K562 treated with DMSO at 1 percent for 24 hours (cell line): ENCODE measurements around the gene PPP4R3B. TPM values are rescaled to one million over a fixed set of nuclear protein-coding genes. Genes with fewer than 3 reads are reported as not detected.

Source experiments
- total RNA-seq: library from RNA; unstranded; fragments of 300-600 nt; gene quantifications from 2 replicates; pipeline ENCODE4 v1.2.3, GENCODE V29; 2022; ENCODE audit warnings: low read depth; ENCODE audit not compliant: insufficient read depth

Gene PPP4R3B
- total RNA-seq = 22.3 and 27.5 TPM in 2 replicates

GRCh38 chr2:55617175-55618024 is at the start of gene PPP4R3B:
Gene PPP4R3B, minus strand, starts transcription at chr2:55617622. Its CDS starts 337 bp downstream, at chr2:55617285.

Other genes starting within 250 kb of the PPP4R3B start
- 17.1 and 28.0 TPM in 2 replicates for gene CCDC88A, start 197.8 kb downstream of the PPP4R3B start, total RNA-seq
- gene CFAP36, start 97.9 kb downstream of the PPP4R3B start, total RNA-seq = 18.1 and 20.2 TPM in 2 replicates
- gene PNPT1, start 76.2 kb upstream of the PPP4R3B start, total RNA-seq = 5.6 and 21.4 TPM in 2 replicates